ENCODE data around the gene CUX1.
"Not testable (repeated sequence)": the region's sequence is repeated elsewhere in the genome, so short reads cannot be mapped to it uniquely, and the experiment has no call there.

Gene CUX1

GRCh38 chr7:101869026-101869900 lies 51.8 kb downstream of the CUX1 start:
- ATAC-seq (no peak), DNase-seq (no peak)

DNA sequence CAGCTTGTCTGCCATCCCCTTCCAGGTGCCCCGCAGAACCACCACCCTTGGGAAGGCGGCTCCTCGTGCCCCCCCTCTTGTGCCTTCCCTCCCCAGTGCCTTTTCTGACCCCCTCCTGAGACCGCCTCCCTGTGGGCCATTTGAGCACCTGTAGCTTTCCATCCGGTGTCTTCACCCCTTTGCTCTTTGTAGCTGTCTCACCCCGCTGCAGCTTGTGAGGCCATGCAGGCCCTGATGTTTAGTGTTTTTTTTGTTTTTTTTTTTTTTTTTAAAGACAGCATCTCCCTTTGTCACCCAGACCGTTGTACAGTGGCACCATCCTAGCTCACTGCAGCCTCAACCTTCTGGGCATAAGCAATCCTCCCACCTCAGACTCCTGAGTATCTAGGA lies 52.5 kb downstream of the CUX1 start:
- ATAC-seq: no peak
- no peak for DNase-seq

- ATAC-seq (no peak), DNase-seq (no peak)
Measured at GRCh38 chr7:101870361-101871062, 53.1 kb downstream of the CUX1 start.

DNA sequence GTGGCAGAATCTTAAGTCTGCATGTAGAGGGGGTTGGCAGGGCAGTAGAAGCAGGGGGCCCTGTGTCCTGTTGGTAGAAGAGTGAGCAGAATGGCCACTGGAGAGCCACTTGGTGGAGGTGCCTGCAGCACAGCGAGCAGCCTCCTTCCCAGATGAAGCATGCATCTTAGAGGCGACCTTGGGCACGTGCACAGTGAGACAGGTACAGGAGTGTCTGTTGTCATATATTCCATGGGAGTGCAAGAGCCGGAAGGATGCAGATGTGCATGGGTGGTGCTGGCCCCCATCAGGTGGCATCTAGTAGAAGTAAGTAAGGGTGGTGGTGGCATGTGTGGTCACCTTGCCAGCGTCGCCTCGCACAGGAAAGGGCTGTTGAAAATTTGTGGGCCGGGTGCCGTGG lies 53.9 kb downstream of the CUX1 start:
- no peak for DNase-seq
- ATAC-seq: no peak

DNA sequence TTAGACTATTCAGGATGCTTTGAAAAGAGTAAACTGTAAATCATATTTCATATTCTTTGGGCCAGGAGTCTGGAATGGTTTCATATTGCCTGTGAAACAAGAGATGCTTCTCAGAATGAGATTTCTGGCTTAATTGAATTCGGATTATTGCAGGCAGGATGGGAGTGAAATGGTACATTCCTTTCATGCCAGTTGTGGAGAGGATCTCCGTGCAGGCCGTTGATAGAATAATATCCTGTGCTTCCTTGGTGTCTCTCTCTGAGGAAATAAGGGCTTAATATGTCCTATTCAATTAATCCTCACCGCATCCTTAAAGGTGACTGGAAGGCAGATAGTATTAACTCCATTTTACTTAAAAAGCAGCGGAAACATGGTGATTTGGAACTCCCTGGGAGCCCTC lies 56.6 kb downstream of the CUX1 start:
- no peak for ATAC-seq
- DNase-seq: no peak

DNA sequence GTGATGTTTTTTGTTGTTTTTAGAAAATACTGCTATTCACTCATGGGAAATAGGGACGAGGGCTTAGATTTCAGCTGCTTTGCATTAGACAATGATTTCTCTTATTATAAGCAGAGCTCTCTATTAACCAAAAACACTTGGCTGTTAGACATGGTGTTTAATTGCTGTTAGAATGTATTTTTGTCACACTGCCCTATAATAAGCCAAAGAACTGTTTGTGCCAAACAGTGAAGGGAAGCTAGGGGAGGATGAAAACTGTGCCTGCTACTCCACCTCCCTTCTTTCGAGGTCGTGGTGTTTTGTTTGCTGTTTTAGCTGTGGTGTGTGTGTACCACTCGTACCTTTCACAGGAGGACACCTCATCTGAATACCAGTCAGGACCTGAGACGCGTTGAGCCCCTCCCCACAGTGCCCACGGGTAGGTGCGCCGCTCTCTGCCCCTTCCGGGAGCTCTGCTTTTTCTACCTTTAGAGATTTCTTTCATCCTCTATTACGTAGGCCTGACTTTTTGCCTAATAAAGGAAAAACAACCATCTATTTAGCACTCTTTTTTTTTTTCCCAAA lies 57.9 kb downstream of the CUX1 start:
- DNase-seq: no peak
- no peak for ATAC-seq

DNA sequence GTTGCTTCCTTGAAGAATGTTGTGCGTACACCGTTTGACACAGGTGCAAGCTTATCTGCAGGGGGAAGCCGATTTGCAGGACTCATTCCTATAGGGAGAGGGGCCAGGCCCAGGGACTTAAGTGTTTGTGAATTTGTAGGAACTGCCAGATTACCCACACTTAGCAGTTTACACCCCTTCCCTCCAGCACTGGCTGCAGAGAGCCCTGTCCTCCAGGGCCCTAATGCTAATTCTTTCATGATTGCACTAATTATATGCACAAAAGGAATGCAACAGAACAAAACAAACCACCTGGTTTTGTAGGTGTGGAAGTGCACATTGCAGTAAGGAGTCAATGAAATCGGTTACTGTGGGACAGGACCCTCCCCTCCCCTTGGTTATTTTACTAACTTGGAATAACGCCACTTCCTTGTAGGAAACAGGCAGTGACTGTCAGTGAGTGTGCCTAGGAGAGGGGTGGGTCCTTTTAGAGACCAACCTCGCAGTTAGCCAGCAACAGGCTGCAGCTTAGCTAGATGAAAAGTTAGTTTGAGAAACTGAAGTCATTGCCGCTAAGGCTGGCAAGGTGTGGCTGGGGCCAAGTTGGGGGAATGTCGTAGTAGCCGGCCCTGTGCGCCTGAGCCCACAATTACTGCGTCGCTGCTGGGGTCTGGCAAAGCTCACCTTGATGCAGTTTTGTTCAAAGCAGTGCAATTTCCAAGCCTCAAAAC lies 60.6 kb downstream of the CUX1 start:
- DNase-seq: no peak
- ATAC-seq: no peak

DNA sequence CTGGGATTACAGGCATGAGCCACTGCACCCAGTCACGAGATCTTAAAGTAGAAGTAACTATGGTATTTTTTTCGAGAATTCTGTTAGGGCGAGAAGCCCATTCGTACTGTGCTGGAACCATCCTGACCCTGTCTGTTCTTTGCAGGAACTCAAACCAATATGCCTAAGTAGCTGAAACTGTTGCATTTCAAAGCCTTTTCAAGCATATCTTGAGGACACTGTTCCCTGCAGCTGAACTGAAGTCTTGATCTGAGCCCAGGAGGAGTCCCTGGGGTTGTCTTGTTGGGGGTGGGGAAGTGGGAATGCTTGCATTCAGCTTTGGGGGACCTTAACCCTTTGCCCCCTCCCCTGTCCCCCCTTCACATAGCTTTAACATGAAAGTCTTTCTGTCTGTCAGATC lies 61.5 kb downstream of the CUX1 start:
- no peak for ATAC-seq
- no peak for DNase-seq

- no peak for ATAC-seq
- no peak for DNase-seq
Measured at GRCh38 chr7:101879565-101879964, 62.1 kb downstream of the CUX1 start.

- ATAC-seq (no peak), DNase-seq (no peak)
Measured at GRCh38 chr7:101880282-101881054, 63.0 kb downstream of the CUX1 start.

GRCh38 chr7:101882005-101882421 lies 64.6 kb downstream of the CUX1 start:
- DNase-seq (no peak), ATAC-seq (no peak)

- ATAC-seq (no peak), DNase-seq (no peak)
Measured at GRCh38 chr7:101882595-101883564, 65.5 kb downstream of the CUX1 start.

DNA sequence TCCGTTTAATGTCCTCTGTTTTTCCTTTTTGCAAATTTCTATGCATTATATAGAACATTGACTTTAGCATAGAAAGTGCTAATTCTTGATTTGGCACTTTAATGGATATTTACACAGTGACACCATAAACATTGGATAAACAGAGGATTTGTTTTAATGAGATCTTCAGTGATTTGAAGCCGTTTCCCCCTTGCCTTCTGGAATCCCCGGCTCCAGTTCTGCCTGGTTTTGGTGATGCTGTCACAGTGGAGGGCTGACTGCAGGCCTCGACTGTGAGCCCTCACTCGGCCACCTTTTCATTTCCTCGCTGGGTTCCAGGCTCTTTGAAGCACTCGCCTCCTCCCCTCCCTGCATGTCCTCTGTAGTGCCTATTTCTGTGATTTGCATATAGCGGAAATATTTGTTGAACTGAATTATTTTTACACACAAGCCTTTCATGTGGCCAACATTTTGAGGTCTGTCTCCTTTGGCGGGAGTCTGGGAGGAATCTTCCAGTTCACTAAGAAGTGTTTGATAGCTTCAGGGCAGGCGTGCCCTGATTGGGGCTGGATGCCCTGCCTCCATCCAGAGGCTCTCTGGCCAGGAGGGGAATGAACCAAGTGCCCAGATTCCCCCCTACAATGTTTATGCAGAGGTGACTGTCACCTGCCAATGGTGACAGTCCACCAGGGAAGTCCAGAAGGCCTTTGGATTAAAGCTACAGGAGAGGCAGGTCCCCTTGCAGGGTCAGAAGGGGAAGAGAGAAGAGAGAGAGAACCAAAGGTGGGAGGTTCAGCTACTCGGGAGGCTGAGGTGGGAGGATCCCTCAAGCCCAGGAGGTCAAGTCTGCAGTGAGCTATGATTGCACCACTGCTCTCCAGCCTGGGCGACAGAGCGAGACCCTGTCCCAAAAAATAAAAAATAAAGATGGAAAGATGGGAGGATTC lies 67.5 kb downstream of the CUX1 start:
- DNase-seq (peak; percentile 32), ATAC-seq (peak; percentile 78)

GRCh38 chr7:101885597-101885955 lies 68.2 kb downstream of the CUX1 start:
- ATAC-seq (no peak), DNase-seq (no peak)

GRCh38 chr7:101887352-101887751 lies 69.9 kb downstream of the CUX1 start:
- DNase-seq, ATAC-seq: not testable (repeated sequence)

DNA sequence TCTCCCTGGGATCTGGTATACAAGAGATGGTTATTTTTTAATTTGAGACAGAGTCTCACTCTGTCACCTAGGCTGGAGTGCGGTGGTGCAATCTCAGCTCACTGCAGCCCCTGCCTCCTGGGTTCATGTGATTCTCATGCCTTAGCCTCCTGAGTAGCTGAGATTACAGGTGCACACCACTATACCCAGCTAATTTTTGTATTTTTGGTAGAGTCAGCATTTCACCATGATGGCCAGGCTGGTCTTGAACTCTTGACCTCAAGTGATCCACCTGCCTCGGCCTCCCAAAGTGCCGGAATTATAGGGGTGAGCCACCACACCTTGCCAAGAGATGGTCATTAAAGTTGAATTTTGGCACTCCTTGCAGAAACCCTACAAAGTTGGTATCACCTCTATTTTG lies 71.1 kb downstream of the CUX1 start:
- not testable (repeated sequence) for DNase-seq, ATAC-seq

DNA sequence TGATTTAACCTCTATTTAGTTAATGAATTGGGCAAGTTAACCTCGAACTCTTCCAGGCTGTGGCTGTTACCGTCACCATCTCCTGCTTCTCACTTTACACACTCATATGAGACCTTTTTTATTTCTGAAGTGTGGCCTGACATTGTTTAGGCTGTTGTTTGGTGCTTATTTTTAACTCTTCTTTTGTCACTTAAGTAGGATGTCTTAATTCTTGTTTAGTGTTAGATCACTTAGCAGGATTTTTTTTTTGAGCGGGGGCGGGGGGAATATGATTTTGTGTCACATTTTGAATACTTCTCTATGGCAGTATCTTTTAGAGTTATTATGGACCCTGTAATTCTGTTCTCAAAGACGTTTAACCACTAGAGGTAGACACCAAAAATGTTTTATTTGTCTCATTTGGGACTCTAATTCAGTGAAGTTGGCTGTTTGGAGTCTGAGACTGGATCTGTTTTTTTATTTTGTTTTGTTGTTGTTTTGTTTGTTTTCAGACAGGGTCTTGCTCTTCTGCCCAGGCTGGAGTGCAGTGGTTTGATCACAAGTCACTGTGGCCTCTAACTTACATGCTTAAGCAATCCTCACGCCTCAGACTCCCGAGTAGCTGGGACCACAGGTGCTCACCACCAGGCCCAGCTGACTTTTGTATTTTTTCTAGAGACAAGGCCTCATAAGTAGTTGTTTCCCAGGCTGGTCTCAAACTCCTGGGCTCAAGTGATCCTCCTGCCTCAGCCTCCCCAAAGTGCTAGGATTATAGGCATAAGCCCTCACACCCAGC lies 73.5 kb downstream of the CUX1 start:
- DNase-seq (no peak), ATAC-seq (no peak)

DNA sequence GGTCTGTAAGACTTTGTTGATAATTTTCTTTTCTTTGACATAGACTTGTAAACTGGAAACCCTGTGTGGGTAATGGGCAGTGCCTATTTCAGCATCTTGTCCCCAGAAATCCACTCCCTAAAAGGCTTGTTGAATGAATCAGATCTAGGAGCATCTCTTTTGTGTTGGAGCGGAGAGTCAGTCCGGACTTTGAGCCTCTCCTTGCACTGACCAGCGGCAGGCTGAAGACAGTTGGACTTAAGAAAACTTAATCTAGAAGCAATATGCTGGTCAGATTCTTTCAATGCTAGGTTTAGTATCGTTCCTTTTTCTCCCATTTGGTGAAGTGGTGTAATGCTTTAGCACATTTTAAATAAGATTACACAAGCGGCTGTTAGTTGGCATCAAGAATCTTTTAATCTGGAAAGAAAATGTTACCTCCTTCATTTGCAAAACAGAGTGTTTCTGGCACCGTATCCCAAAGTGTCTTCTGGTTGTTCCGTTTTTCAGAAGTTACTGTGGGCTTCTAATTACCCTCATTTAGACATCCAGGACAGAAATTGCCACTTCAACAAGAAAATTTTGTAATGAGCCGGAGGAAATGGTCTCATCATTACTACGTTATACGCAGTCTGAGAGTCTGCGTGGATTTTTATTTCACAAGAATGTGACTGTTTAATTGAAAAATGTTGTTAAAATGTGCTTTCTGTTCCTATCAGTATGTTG lies 74.7 kb downstream of the CUX1 start:
- ATAC-seq (no peak), DNase-seq (no peak)

All from stimulated activated naive CD8-positive, alpha-beta T cell treated with anti-CD3 and anti-CD28 coated beads, Interleukin-15, Interleukin-2, amounts not matched to agents 100 U/mL and 50 U/mL, for 24 hours (primary cell).